ENCODE results near the gene MMP13. TPM values are rescaled to one million over a fixed set of nuclear protein-coding genes. Genes with fewer than 3 reads are reported as not detected.

The MMP13 gene
- total RNA-seq, 4 donors from 2014 or later, result 2.7 TPM; not detected in 3

DNA sequence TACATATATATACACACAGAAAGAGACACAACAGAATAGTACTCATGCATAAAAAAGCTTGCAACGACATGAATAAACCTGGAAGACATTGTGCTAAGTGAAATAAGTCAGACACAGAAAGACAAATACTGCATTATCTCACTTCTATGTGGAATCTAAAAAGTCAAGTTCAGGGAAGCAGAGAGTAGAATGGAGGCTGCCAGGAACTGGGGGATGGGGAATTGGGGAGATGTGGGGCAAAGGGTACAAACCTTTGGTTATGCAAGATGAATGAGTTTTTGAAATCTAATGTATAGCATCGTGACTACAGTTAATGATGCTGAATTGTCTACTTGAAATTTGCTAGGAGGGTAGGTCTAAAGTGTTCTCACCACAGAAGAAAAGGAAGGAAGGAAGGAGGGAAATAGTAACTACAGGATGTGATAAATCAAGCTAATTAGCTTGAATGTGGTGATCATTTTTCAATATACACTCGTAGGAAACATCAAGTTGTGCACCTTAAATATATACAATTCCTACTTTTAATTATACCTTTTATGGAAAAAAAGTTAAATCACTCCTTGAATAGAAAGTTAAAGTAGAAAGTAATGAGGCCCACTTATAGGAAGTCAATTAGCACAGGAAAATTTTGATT is 33.8 kb downstream of the MMP13 start:
- 72 to 74% methylated on average over 3 of the region's 3 CpGs for WGBS, 2 donors
- intact Hi-C loops (cut with DNase I; ENCODE audit: low total_unique reads), result no loop called here
- no peak for TF ChIP-seq POLR2A (IDR thresholded peaks at IDR 0.05)
- TF ChIP-seq, protein P1, sequence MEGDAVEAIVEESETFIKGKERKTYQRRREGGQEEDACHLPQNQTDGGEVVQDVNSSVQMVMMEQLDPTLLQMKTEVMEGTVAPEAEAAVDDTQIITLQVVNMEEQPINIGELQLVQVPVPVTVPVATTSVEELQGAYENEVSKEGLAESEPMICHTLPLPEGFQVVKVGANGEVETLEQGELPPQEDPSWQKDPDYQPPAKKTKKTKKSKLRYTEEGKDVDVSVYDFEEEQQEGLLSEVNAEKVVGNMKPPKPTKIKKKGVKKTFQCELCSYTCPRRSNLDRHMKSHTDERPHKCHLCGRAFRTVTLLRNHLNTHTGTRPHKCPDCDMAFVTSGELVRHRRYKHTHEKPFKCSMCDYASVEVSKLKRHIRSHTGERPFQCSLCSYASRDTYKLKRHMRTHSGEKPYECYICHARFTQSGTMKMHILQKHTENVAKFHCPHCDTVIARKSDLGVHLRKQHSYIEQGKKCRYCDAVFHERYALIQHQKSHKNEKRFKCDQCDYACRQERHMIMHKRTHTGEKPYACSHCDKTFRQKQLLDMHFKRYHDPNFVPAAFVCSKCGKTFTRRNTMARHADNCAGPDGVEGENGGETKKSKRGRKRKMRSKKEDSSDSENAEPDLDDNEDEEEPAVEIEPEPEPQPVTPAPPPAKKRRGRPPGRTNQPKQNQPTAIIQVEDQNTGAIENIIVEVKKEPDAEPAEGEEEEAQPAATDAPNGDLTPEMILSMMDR (IDR thresholded peaks at IDR 0.05), result no peak
- H3K4me3 ChIP-seq (ENCODE audit: low read depth, poor library complexity, severe bottlenecking), result no peak overlapping the region
- no peak for DNase-seq (ENCODE audit: low spot score in 2 of 2)

DNA sequence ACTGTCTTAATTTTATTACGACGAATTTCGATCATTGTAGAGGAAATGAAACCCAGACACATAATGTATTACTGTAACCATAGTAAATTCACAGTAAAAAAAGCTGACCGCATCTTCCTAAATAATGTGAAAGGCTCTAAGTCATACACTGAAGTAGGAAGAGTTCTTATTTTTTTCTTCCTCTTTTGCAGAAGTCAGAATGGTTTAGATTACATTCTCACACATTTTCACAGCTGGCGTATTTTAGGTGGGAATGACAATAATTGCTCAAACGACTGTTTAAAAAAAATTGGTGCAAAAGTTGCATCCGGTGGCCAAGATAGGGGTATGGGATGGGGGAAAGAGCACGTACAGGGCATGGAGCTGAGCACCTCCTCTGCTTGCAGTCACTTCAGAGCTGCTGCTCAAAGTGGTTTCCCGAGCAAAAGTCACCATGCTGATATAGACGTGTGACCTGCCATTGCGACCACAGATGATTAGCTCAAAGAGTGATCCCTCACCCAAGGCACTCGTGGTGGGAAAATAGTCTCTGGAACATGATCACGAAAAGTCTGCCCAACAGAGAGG is 35.3 kb downstream of the MMP13 start:
- 65 to 67% methylated on average over 13 of the region's 13 CpGs for WGBS, 2 donors
- no peak overlapping the region for H3K4me3 ChIP-seq (ENCODE audit: low read depth, poor library complexity, severe bottlenecking)
- intact Hi-C loops (cut with DNase I; ENCODE audit: low total_unique reads), result no loop called here
- TF ChIP-seq POLR2A (IDR thresholded peaks at IDR 0.05), result no peak
- TF ChIP-seq, protein P1 (IDR thresholded peaks at IDR 0.05), result no peak
- DNase-seq (ENCODE audit: low spot score in 2 of 2), result no peak

DNA sequence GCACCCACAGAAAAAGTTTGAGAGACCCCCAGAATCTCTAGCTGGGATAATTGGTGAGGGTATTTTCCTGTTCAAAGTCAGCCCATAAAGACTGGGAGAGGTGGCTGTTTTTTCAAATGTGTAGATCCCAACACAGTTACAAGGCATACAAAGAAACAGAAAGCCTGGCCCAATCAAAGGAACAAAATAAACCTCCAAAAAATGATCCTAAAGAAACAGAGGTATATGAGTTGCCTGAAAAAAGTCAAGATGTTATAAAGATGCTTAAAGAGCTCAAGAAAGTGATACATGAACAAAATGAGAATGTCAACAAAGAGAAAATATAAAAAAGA is 40.5 kb downstream of the MMP13 start:
- DNase-seq (ENCODE audit: low spot score in 2 of 2), result no peak
- TF ChIP-seq POLR2A (IDR thresholded peaks at IDR 0.05), result no peak
- TF ChIP-seq, protein P1 (IDR thresholded peaks at IDR 0.05), result no peak
- intact Hi-C loops (cut with DNase I; ENCODE audit: low total_unique reads), result no loop called here
- H3K4me3 ChIP-seq (ENCODE audit: low read depth, poor library complexity, severe bottlenecking), result no peak overlapping the region

DNA sequence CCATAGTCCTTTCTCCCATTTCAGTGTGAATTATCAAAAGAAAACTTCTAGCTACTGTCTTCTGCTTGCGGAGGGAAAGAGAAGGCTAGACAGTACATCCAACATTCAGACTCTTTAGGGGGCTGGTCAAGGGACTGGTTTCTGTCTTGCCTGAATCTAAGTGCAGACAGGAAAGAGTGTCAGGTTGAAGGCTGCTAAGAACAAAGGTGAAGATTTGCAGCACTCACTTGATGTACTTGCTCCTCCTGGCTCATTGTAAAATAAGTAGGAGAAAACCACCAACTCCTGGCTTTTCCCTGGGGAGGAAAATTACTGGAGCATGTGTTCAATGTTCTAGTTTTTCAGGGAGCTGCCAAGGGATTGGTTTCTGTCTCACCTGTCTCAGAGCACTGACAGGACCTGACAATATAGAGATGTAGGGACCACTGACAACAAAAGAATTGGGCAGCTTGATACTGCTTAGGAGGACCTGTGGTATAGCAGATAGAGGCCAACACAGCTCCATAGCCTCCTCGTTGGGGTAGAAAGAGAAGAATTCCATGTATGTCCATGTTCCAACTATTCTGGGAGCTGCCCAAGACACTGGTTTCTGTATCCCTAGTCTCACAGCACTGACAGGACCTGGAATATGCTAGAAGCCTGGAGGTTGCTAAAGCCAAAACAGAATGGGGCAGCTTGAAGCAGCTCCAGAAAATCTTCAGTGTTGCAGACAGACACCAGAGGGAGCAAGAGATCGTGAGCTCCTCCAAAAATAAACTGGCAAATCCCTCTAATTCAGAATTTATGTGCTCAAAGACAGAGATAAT is 41.1 kb downstream of the MMP13 start:
- 43 to 49% methylated on average over 3 of the region's 3 CpGs for WGBS, 2 donors
- intact Hi-C loops (cut with DNase I; ENCODE audit: low total_unique reads), result no loop called here
- DNase-seq (ENCODE audit: low spot score in 2 of 2), result no peak
- TF ChIP-seq, protein P1 (IDR thresholded peaks at IDR 0.05), result no peak
- TF ChIP-seq POLR2A (IDR thresholded peaks at IDR 0.05), result no peak
- no peak overlapping the region for H3K4me3 ChIP-seq (ENCODE audit: low read depth, poor library complexity, severe bottlenecking)

DNA sequence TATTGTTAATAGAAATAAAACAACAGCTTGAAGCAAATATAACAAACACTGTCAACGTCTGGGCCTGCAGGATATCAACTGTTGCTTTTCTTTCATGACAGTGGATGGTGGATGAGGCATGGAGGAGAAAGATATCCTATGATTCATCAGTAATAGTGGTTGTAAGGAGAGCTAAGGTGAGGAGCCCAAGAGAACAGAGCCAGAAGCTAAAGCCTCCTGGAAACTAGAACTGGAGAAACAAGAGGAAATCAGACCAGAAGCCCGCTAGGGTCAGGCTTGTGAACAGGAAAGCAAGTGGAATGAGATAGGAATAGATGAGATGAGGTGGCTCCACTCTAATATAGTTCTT is 43.1 kb downstream of the MMP13 start:
- DNase-seq (ENCODE audit: low spot score in 2 of 2), result no peak
- intact Hi-C loops (cut with DNase I; ENCODE audit: low total_unique reads), result no loop called here
- WGBS, 2 donors, result 64 to 70% methylated on average over 2 of the region's 2 CpGs
- H3K4me3 ChIP-seq (ENCODE audit: low read depth, poor library complexity, severe bottlenecking), result no peak overlapping the region
- TF ChIP-seq, protein P1 (IDR thresholded peaks at IDR 0.05), result no peak
- no peak for TF ChIP-seq POLR2A (IDR thresholded peaks at IDR 0.05)
